Ammon's horn (tissue), 1 donor: ENCODE data around the gene DAPK2.
A peak's percentile ranks its signal among the peaks of the same experiment; 100 is the strongest.
"Not testable (repeated sequence)": the region's sequence is repeated elsewhere in the genome, so short reads cannot be mapped to it uniquely, and the experiment has no call there.

Experiments used
- DNase-seq: peaks from one replicate; pipeline ENCODE4 v3.0.0-alpha.2; 2016; ENCODE audit warnings: low spot score

Gene DAPK2

DNA sequence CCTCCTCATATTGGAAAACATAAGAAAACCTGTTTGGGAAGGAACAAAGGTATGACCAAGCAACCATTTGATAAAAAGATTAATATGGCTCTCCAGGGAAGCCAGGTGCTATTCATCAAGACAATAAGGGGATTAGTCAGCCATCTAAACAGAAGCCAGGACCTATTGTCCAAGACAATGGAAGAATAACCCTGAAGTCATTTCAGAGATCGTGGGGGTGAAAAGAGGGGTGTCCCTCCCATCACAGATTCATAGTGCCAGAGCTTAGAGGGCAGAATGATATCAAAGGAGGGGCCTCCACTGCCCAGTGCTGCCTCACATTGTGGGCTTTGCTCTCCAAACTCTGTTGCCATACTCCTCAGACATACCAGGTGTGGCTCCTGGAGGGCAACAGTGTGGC lies 73.5 kb downstream of the DAPK2 start:
- no peak for DNase-seq

DNA sequence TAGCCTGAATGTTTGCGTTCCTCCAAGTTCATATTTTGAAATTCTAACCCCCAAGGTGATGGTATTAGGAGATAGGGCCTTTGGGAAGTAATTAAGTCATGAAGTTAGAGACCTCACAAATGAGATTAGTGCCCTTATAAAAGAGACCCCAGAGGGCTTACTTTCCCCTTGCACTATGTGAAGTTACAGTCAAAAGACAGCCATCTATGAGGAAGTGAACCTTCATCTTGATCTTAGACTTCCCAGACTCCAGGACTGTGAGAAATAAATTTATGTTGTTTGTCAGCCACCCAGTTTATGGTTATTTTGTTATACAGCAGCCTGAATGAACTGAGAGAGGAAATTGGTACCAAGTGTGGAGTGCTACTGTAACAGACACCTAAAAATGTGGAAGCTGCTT lies 74.4 kb downstream of the DAPK2 start:
- no peak for DNase-seq

DNA sequence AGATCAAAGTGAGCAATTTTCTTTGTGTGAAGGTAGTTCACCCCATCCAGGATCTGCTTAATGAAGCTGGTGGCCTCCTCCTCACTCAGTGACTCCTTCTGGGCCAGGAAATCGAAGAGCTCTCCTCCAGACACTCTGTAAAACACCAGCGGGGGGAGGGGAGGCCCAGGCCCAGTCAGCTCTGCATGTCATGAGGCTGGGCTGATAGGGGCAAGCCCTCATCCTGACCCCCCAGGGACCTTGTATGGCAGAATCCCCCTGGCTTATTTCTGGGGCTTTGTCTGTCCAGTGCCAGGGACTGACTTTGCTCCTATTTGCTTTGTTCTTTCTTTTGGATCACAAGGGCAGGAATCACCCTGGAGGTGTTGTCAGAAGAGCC lies 74.9 kb downstream of the DAPK2 start:
- no peak for DNase-seq

DNA sequence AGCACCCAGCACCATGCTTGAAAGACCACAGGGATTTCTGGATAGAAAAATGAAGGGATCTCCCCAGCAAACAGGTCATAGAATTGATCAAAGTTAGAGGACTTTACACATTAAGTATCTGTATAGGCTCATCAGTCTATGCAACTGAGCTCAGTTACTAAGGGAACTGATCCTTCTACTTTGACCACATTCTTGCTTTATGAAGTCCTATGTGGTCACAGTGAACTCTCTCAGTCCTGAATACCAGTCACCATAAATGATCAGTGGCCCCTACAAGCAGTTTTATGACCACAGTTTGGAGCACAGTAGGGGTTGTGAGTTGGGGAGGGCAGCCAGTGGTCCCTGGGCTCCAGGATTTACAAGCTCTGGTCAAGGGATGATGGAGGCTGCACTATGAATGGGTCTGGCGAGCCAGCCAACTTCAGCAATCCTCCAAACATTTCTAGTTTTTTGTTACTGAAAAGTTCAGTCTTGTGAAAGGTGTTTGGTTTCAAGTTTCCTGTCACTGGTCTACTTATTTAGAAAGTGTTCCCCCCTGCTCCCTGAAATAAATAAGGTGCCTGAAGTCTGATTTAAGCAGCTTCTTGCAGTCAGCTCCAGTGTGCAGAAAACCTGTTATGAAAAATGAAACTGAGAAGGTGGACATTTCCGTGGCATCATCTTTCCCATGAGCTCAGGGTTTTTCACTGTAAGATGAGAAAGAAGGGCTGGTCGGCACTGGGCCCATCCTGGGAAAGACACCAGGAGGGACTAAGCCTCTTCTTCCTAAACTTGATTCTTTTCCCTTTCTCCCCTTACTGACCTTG lies 75.5 kb downstream of the DAPK2 start:
- no peak for DNase-seq

DNA sequence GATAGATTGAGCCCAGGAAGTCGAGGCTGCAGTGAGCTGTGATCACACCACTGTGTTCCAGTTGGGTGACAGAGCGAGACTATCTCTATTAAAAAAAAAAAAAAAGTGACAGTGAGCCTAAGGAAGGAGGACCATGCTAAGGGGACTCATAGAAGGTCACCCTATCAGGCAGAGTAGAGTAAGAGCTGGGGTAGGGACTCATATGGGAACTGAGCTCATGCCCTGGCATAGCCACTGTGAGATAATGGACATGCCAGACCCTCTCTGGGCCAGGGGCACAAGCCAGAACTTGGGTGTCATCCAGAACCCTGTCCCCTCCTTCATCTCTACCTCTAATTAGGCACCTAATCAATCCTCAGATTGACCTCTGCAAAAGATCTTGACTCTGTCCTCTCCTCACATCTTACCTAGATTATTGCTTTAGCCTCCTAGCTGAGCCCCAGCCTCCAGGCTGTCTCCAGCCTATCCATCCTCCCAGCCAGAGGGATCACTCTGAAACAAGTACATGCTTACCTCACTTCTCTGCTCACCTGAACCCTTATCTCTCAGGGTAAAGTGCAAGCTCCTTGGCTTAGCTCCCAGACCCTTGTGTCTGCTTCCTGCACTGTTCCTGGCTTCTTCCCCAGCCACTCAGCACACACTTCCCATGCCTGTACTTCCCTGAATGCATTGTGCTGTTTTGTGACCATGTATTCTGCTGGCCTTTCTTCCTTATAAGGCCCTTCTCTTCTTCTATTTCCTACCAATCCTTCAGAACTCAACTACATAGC lies 76.4 kb downstream of the DAPK2 start:
- no peak for DNase-seq

DNA sequence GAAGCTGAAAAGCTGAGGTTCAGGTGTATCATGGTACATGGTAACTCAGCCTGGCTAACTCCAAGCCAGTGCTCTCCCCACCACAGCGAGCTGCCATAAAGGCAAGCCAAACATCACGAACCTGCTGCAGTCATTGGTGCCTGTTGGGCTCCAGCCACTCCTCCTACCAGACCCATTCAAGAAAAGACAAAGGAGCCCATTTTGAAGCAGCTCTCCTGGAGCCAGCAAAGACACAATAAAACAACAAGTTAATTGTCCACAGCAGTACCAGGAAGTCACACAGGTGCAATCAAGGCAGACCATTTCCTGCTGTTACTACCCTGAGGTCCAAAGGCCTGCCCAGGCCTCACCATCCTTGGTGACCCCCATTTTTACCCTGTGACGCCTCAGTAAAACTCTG lies 77.6 kb downstream of the DAPK2 start:
- no peak for DNase-seq

DNA sequence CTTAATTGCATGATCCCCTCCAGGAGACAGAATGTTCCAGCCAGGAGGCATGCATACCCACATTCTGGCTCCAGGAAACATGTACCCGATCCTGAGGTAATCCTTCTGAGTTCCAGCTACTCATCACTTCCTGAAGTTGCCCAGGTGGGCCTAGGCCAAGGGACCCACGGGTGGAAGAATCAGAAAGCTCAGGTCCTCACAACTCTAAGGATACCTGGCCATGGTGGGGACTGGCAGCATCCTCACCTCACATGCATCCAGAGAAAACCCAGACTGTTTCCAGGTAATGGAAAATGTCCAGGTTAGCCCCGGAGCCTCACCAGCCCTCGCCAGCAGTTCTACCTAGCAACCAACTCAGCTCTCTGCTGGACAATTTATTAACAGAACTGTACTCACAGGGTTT lies 78.2 kb downstream of the DAPK2 start:
- DNase-seq: no peak

DNA sequence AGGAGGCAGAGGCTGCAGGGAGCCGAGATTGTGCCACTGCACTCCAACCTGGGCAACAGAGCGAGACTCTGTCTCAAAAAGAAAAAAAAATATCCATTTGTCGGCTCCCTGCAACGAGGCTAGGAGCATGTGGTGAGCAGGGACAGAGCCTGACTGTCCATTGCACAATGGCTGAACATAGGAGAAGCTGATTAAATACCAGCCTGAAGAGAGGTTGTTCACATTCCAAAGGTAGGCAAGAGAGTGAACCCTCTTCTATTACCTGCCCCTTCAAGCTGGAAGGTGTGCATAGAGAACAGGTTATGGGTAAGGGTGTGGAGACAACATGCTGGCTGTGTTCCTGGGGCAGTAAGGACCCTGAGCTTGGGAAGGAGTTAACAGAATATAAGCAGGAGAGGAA lies 78.7 kb downstream of the DAPK2 start:
- DNase-seq: no peak

DNA sequence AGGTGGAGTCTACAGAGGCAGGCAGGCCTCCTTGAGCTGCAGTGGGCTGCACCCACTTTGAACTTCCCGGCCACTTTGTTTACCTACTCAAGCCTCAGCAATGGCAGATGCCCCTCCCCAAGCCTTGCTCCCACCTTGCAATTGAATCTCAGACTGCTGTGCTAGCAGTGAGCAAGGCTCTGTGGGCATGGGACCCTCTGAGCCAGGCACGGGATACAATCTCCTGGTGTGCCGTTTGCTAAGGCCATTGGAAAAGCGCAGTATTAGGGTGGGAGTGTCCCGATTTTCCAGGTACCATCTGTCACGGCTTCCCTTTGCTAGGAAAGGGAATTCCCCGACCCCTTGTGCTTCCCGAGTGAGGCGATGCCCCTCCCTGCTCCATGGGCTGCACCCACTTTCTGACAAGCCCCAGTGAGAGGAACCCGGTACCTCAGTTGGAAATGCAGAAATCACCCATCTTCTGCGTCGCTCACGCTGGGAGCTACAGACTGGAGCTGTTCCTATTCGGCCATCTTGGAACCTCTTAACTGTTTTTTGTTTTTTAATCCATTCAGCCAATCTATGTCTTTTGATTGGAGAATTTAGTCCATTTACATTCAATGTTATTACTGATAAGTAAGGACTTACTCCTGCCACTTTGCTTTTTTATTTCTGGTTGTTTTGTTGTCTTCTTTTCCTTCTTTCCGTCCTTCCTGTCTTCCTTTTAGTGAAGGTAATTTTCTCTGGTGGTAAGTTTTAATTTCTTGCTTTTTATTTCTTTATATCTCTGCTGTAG lies 83.2 kb downstream of the DAPK2 start:
- DNase-seq: not testable (repeated sequence)

DNA sequence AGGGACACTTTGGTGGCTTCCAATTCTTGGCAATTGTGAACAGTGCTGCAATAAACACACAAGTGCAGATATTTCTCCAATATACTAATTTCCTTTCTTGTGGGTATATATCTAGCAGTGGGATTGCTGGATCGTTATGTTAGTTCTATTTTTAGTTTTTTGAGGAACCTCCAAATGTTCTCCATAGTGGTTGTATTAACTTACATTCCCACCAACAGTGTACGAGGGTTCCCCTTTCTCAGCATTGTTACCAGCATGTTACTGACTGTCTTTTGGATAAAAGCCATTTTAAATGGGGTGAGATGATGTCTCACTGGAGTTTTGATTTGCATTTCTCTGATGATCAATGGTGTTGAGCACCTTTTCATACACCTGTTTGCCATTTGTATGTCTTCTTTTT lies 92.8 kb downstream of the DAPK2 start:
- DNase-seq: no peak

DNA sequence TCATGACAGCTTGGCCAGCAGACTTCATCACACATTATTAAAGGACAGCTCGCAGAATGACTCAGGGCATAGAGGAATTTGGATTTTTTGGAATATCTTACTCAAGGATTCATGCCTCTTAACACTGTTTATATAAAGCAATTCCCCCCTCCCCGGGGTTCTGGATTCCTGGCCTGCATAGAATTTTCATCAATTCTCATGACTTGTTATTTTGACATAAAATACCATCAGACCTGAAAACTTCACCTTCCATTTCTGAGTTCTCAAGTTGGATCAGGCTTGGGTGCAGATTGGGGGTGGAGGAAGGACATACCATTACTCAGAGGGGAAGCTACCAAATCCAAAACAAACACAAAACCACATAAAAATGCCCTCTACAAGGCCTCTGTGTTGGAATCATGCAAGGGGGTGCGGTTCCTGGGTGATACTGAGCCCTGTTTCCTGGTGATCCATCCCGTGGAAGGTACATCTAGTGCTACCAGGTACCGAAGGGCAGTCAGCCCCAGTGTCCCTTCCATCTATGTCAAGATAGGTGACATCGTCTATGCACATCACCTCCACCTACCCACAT lies 95.3 kb downstream of the DAPK2 start:
- DNase-seq: no peak

DNA sequence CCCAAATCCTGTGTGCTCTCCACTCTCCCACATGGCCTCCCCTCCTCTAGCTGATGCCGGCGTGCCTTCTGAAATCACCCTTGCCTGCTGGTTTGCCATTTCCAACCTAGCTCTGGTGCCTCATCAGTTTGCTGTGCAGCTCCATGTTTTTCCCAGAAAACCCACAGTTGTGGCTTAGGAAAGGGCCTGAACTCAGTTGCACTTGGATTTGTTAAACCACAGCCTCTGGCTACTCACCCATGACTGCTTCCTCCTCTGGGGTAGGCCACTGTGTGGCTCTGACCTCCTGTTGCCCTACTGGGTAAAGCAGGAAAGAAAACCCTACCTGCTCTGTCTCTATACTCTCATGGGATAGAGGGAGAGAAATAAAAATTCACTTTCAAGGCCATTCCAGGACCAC lies 97.3 kb downstream of the DAPK2 start:
- DNase-seq: no peak

DNA sequence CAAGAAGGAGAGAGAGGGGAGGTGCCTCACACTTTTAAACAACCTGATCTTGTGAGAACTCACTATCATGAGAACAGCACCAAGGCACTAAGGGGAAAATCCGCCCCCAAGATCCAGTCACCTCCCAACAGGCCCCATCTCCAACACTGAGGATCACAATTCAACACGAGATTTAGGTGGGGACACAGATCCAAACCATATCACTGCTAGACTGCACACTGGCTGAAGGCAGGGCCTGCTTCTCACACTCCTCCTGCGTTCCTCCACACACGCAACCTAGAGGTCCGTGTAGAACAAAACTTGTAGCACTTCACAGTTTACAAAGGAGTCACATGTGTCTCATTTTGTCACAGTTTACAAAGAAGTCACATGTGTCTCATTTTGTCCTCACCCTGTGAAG lies 97.8 kb downstream of the DAPK2 start:
- DNase-seq: no peak

DNA sequence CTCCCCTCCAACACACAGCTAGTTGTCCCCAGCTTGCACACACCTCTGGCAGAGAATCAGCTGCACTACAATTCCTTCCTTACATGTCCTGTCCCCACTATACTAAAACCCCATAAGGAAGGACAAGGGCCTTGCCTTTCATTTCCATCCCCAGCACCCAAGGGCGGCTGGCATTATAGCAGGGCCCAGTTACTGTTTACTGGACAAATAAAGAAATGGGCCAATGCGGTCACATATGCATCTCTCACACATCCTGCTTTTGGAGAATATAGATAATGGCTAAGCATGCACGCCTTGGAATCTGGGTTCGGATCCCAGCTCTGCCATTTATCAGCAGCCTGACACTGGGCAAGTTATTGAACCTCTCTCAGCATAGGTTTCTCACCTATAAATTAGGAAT lies 99.1 kb downstream of the DAPK2 start:
- no peak for DNase-seq

DNA sequence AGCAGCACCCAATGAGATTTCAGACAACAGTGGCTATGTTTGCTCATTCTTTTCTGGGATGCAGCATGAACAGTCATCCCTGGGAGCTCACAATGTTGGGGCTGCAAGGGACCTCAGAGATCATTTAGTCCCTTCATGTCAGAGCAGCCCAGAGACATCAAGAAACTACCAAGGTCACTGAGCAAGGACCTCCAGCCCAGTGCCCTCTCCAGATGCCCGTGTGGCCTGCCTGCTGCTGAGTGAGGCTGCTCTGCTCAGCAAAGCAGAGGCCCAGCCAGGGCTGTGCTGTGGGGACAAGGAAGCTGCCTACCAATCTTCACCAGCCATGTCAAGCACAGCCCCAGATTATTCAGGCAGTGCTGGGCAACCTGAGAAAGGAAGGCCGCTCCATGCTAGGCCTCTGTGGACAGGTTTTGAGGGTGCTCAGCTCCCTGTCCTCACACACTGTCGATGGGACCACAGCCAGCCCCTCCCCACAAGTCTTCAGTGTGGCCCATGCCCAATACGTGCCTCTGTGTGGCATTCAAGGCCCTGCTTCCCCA lies 99.7 kb downstream of the DAPK2 start:
- DNase-seq: no peak

DNA sequence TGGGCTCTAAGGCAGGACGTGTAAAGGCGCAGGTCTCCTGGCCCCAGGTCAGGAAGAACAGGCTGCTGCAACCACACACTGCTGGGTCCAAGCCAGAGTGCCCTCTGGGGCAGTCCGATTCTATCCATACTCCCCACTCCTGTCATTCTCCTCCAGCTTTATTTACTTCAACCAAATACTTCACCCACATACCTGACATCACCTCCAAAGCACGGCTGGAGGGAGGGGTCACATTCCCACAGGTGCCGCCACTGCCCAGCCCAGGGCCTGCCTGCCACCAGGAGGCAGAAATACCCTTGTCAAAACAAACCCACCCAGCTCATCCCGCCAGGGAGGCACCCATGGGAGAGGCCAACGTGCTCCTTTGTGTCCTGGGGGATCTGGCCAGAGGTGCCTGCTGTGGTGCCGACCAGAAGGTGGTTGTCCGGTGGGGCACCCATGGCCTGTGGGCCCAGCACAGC lies 100.4 kb downstream of the DAPK2 start:
- DNase-seq: no peak

DNA sequence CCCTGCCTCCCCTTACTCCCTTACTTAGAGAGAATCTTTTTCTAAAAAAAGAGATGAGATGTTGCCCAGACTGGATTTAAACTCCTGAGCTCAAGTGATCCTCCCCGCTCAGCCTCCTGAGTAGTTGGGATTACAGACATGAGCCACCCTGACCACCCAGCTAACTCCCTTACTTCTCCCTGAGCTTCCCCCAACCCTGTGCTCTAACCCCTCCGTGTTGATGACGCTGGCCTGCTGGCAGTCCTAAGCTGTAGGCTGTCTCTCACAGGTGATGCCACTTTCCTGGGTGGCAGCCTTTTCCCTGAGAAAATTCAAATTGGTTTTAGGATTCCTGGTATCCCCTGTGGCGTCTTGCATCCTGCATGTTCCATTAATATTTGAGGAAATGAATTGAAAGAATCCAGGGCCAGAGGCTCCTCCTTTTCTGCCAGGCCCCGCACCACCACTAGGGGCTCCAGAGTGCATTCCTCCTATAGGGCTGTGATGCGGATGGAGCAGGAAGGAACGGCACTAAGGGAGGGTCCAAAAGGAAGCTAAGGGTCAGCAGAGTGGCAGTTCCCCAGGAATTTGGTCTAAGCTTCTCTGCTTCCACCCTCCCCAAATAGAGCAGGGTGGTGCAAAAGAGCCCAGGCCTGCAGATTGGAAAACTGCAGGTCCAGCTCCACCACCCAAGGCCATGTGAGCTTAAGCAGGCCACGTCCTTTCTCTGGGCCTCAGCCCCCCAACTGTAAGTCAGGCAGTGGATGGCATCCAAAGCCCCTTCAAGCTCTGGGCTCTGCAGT lies 101.1 kb downstream of the DAPK2 start:
- DNase-seq: peak; percentile 70

DNA sequence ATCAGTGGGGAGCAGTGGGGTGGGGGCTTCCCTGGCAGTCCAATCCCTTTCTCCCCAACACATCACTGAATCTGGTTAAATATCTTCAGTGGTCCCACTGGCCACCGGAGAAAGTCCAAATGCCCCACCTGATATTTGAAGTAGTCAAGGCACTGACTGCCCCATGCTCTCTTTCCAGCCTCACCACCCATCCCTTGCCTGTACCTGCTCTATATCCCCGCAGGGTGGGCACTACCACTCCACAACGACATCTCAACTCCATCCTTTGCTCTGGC lies 101.7 kb downstream of the DAPK2 start:
- DNase-seq: no peak

DNA sequence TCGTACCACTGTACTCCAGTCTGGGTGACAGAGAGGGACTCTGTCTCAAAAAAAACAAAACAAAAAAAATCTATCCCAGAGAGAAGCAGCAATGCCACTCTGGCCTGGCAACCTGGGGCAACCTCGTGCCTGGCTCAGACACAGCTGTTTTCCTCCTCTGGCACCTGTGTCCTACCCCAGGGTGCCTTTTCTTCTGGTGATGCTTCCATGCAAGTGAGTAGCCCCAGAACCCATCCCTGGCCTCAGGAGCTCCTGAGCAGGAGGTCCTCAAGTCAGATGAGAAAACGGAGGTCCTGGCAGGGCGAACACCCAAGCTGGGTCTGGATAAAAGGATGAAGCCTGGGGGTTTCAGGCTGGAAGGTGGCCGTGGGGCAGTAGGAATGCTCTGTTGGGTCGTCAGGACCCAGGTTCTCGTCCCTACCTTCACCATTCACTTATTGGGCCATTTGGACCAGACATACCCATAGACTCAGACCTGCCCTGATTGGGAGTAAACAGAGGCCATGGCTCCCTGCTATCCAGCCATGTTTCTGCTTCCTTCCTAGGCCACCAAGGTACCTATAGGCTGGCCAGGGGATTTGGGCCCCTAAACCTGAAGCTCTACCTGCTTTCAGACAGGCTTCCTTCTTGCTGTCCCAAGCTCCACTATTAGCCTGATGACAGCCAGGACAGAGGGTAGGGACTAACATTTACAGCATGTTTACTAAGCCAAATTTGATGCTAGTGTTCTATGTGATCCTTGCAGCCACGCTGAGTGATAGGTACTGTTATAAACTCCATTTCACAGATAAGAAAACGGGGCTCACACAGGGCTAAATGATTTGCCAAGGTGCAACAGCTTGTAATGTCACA lies 102.2 kb downstream of the DAPK2 start:
- DNase-seq: no peak

DNA sequence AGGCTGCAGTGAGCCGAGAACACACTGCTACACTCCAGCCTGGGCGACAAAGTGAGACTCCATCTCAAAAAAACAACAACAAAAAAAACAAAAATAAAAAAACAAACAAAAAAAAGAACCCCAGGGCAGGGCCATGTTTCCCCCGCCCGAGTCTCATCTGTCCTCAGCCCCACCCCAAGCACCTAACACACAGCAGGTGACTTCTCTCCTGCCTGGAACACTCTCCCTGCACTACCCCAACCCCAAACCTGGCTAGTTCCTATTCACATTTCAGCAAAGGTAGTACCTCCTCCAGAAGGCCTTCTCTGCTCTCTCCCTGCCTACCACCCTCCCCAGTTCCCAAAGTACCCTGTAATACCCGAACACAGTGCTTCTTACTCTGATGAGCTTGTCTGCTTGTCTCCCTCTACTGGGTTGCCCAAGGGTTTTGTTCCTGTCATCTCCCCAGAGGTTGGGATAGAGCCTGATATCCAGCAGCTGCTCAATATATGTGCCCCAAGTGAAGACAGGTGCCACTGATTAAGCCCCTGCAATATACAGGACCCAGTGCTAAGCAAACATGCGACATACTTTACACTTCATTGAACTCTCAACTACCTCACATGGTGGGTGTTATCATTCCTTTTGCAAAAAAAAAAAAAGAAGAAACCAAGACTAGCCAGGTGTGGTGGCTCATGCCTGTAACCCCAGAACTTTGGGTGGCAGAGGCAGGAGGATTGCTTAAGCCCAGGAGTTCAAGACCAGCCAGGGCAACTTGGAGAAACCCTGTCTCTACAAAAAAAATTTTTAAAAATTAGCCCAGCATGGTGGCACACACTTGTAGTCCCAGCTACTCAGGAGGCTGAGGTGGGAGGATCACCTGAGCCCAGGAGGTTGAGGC lies 103.6 kb downstream of the DAPK2 start:
- no peak for DNase-seq
